IMR-90 (cell line): Measurements from ENCODE around the gene MRPL19. TPM values are rescaled to one million over a fixed set of nuclear protein-coding genes. Genes with fewer than 3 reads are reported as not detected.

Source experiments
- ATAC-seq: fragments of 200-7000 bp; cut with Tn5 transposase; 2 replicates; pipeline ENCODE4 v1.9.1; 2020; ENCODE audit warnings: low read depth, mild to moderate bottlenecking, moderate library complexity
- BruUV-seq: library from RNA; stranded (reverse); fragments of 400-500 nt; replicated peaks from 2 replicates; lab custom pipeline; 2021; lab: Mats Ljungman, UMichigan
- CTCF ChIA-PET: fragments of 300-600 bp; formaldehyde crosslinking; extraction: SDS; loops from one replicate; lab custom pipeline; 2021; ENCODE audit warnings: antibody characterized with exemption; lab: Yijun Ruan, JAX
- POLR2A ChIA-PET: fragments of 300-600 bp; sonication (Branson Sonifier 250); formaldehyde crosslinking; loops from one replicate; lab custom pipeline; 2022; ENCODE audit warnings: antibody characterized with exemption; ENCODE audit not compliant: unreplicated experiment; lab: Charles Lee
- DNase-seq: peaks from one replicate; pipeline ENCODE4 v3.0.0; 2013
- H2AFZ ChIP-seq: replicated peaks from 2 replicates; pipeline ENCODE3; 2013; ENCODE audit warnings: low read length, mild to moderate bottlenecking; ENCODE audit not compliant: poor library complexity
- H2AK5ac ChIP-seq: 2 replicates; pipeline ENCODE4 v1.6.1; 2013; ENCODE audit warnings: low read depth, low read length, inconsistent platforms
- H2AK9ac ChIP-seq: replicated peaks from 2 replicates; pipeline ENCODE3; 2013; ENCODE audit warnings: mild to moderate bottlenecking, low read depth, low read length, moderate library complexity; ENCODE audit not compliant: poor library complexity
- H2BK120ac ChIP-seq: 2 replicates; pipeline ENCODE4 v1.6.1; 2013; ENCODE audit warnings: low read depth, low read length, inconsistent platforms
- H2BK15ac ChIP-seq: 3 replicates; pipeline ENCODE4 v1.6.1; 2013; ENCODE audit warnings: low read depth, low read length, inconsistent platforms
- H2BK20ac ChIP-seq: 2 replicates; pipeline ENCODE4 v1.6.1; 2013; ENCODE audit warnings: low read depth, mild to moderate bottlenecking, inconsistent platforms, low read length, moderate library complexity
- H2BK5ac ChIP-seq: 2 replicates; pipeline ENCODE4 v1.6.1; 2013; ENCODE audit warnings: mild to moderate bottlenecking, low read depth, low read length, inconsistent platforms; ENCODE audit not compliant: poor library complexity, severe bottlenecking
- H3K14ac ChIP-seq: replicated peaks from 2 replicates; pipeline ENCODE4 v1.6.1; 2013; ENCODE audit warnings: low read depth, low read length, inconsistent platforms
- H3K18ac ChIP-seq: 2 replicates; pipeline ENCODE4 v1.6.1; 2013; ENCODE audit warnings: low read depth, low read length, control low read depth
- H3K23ac ChIP-seq: 2 replicates; pipeline ENCODE4 v1.6.1; 2013; ENCODE audit warnings: low read depth, low read length, inconsistent platforms
- H3K27ac ChIP-seq: 2 replicates; pipeline ENCODE4 v1.5.1; 2013; ENCODE audit warnings: mild to moderate bottlenecking, control low read depth, low read length; ENCODE audit not compliant: insufficient read depth
- H3K27me3 ChIP-seq: 2 replicates; pipeline ENCODE4 v1.6.1; 2013; ENCODE audit warnings: low read length; ENCODE audit not compliant: control insufficient read depth, insufficient read depth
- H3K36me3 ChIP-seq: 2 replicates; pipeline ENCODE4 v1.6.1; 2013; ENCODE audit warnings: low read length, mixed read lengths; ENCODE audit not compliant: control insufficient read depth, insufficient read depth
- H3K4ac ChIP-seq: 2 replicates; pipeline ENCODE4 v1.6.1; 2013; ENCODE audit warnings: low read depth, low read length, inconsistent platforms
- H3K4me1 ChIP-seq: 2 replicates; pipeline ENCODE4 v1.6.1; 2013; ENCODE audit warnings: low read length, mixed read lengths; ENCODE audit not compliant: control insufficient read depth, insufficient read depth
- H3K4me2 ChIP-seq: 2 replicates; pipeline ENCODE4 v1.6.1; 2013; ENCODE audit warnings: low read depth, mild to moderate bottlenecking, control low read depth, low read length, moderate library complexity
- H3K4me3 ChIP-seq: 2 replicates; pipeline ENCODE4 v1.5.1; 2013; ENCODE audit warnings: low read depth, mild to moderate bottlenecking, control low read depth, low read length, moderate library complexity; ENCODE audit not compliant: insufficient read depth
- H3K56ac ChIP-seq: 2 replicates; pipeline ENCODE4 v1.6.1; 2013; ENCODE audit warnings: low read length, inconsistent platforms; ENCODE audit not compliant: insufficient read depth; ENCODE audit errors: extremely low read depth
- H3K79me1 ChIP-seq, 2 experiments: 2 replicates each; pipeline ENCODE4 v1.6.1; 2013; ENCODE audit warnings: low read length in 2 of 2, inconsistent platforms in 1 of 2, low read depth in 1 of 2
- H3K9ac ChIP-seq: 2 replicates; pipeline ENCODE4 v1.6.1; 2013; ENCODE audit warnings: low read depth, low read length, control low read depth
- H3K9me1 ChIP-seq: 2 replicates; pipeline ENCODE4 v1.6.1; 2013; ENCODE audit warnings: low read length, inconsistent platforms; ENCODE audit not compliant: insufficient read depth
- H3K9me3 ChIP-seq: 2 replicates; pipeline ENCODE4 v1.6.1; 2013; ENCODE audit warnings: low read length; ENCODE audit not compliant: control insufficient read depth, insufficient read depth
- H4K20me1 ChIP-seq: 2 replicates; pipeline ENCODE4 v1.6.1; 2013; ENCODE audit warnings: low read length, inconsistent platforms; ENCODE audit not compliant: insufficient read depth
- H4K5ac ChIP-seq: 2 replicates; pipeline ENCODE4 v1.6.1; 2013; ENCODE audit warnings: mild to moderate bottlenecking, low read depth, low read length, control low read depth
- H4K8ac ChIP-seq, 2 experiments: 2 replicates each; pipeline ENCODE4 v1.6.1; 2013; ENCODE audit warnings: low read depth in 2 of 2, low read length in 2 of 2, control low read depth in 1 of 2, inconsistent platforms in 1 of 2
- H4K91ac ChIP-seq: 2 replicates; pipeline ENCODE4 v1.6.1; 2013; ENCODE audit warnings: low read depth, low read length, inconsistent platforms; ENCODE audit not compliant: insufficient read depth
- BHLHE40 ChIP-seq: fragments of 150-350 bp; IDR thresholded peaks from 2 replicates; pipeline ENCODE4 v1.6.1; 2016; ENCODE audit warnings: mild to moderate bottlenecking, low read depth, low read length
- CEBPB ChIP-seq: IDR thresholded peaks from 2 replicates; pipeline ENCODE4 v1.6.1; 2012; ENCODE audit warnings: low read depth, low read length, improper control_type of control experiment
- FOS ChIP-seq: fragments of 150-350 bp; IDR thresholded peaks from 2 replicates; pipeline ENCODE4 v1.6.1; 2016; ENCODE audit warnings: low read depth, low read length
- MAFK ChIP-seq: IDR thresholded peaks from 2 replicates; pipeline ENCODE4 v1.6.1; 2012; ENCODE audit warnings: low read depth, low read length, improper control_type of control experiment
- NFE2L2 ChIP-seq: fragments of 150-350 bp; IDR thresholded peaks from 2 replicates; pipeline ENCODE4 v1.6.1; 2016; ENCODE audit warnings: low read depth, mild to moderate bottlenecking, low read length
- RFX5 ChIP-seq: IDR thresholded peaks from 2 replicates; pipeline ENCODE4 v1.8.0; 2012; ENCODE audit warnings: low read depth, mild to moderate bottlenecking, low read length, moderate library complexity
- SMC3 ChIP-seq: fragments of 150-350 bp; IDR thresholded peaks from 2 replicates; pipeline ENCODE4 v1.6.1; 2016; ENCODE audit warnings: low read depth, mild to moderate bottlenecking, antibody characterized with exemption, low read length, moderate library complexity
- WGBS, 2 experiments: methylation state at CpG; one replicate each; pipeline versions ENCODE4 v1.1.5 to v1.1.7; 2013; ENCODE audit warnings: missing lambda C conversion rate in 2 of 2; ENCODE audit not compliant: insufficient read length in 1 of 2; ENCODE audit errors: extremely low coverage in 2 of 2; 5-methylcytosine and 5-hydroxymethylcytosine counted together
- dilution Hi-C: fragments of 300-500 bp; cut with HindIII; formaldehyde crosslinking; loops from one replicate; pipeline ENCODE4 v1.14.3; 2018; ENCODE audit warnings: low sequenced_read_pairs; ENCODE audit not compliant: unreplicated experiment
- in situ Hi-C: fragments of 300-500 bp; cut with MboI; formaldehyde crosslinking; loops from 3 replicates; pipeline ENCODE4 v1.14.3; 2019; ENCODE audit warnings: low sequenced_read_pairs, inconsistent platforms, mixed read lengths
- intact Hi-C: fragments of 100-400 bp; cut with micrococcal nuclease; formaldehyde crosslinking; loops from 2 replicates; pipeline ENCODE4 v1.10.0; 2022
- polyA plus RNA-seq, 3 experiments: library from polyadenylated mRNA; depleted of rRNA; stranded (reverse); fragments of >200 nt; gene quantifications; 2 replicates each; pipeline ENCODE4 v1.2.3, GENCODE V29; 2012; ENCODE audit warnings: low replicate concordance in 1 of 3
- total RNA-seq: library from RNA; depleted of rRNA; stranded (reverse); fragments of >200 nt; gene quantifications from 2 replicates; pipeline ENCODE4 v1.2.3, GENCODE V29; 2012
- TF ChIP-seq, protein P1 (sequence below): conservative IDR thresholded peaks from 2 replicates; pipeline ENCODE4 v1.5.1; 2012; ENCODE audit warnings: mild to moderate bottlenecking, low read depth, low read length, improper control_type of control experiment

Gene MRPL19
- total and polyA plus RNA-seq, 2 of the 4 experiments (the other 2 are of a cell fraction) = 24.8 to 28.5 TPM

DNA sequence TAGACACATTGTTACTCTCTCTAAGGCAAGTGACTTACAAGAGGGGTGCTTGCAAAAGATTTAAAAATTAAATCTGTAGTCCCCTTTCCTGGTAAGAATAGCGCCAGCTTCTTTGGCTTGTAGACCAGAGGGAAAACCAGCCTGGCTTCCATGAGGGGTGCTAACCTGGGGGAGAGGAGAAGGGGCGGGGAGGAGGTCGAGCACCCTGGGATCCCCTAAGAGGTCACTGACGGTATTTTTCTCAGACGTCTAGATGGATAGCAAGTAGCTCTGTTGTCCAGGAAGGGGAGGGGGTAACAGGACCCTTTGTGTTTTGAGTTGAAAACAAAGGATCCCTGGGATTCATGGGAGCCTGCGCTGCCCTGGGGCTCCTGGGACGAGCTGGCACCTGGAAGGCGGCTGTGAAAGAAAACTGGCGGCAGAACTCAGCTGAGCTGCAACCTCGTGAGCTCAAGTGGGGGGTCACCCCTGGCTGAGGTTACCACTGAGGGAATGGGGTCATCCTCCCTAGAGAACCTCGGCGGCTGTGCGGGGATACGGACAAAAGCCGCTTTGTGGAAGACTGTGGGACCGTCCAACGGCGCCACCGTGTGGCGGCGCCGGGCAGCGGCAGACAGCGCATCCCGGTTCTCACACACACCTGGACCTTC is 37.8 kb upstream of the MRPL19 start (continued):
- TF ChIP-seq BHLHE40 = no peak
- TF ChIP-seq SMC3 = peak; percentile 98

DNA sequence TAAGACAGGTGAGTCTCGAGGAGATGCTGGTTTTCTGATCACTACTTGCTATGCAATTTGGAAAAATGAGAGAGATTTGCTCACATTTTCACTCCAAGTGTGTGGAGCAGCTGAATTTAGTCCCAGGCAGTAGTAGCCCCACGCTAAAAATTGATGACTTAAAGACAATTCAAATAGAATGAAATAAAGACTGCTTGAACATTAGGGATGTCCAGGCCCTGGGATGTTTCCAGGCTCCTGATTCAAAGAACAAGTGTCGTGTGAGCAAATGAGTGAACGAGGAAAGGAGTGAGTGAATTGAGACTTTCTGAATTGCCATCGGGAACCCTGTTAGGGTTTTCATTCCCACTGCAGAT is 37.3 kb upstream of the MRPL19 start:
- Histone ChIP-seq H2BK120ac (no peak overlapping the region), H3K4me2 (no peak overlapping the region)
- in situ Hi-C loops = loop anchor here (5.0 to 25.0 kb wide), 5 partner anchors 47 to 922 kb away; partner anchors contain the start of gene EVA1A

More for the DNA sequence above, 37.3 kb upstream of the MRPL19 start:
- Histone ChIP-seq H3K9me3 (no peaks in the 10 kb centered on the region), H4K20me1 (no peaks in the 10 kb centered on the region), H3K4me1 (peaks cover 13% of the 10 kb centered on the region), H2AFZ (peak overlapping the region; percentile 92), H3K27ac (no peak overlapping the region), H2AK5ac (no peak overlapping the region), H3K79me1 (peaks cover 0 to 15% of the 10 kb centered on the region in 2 experiments; a peak in 2 of 4 replicates), H3K9me1 (peaks cover 19% of the 10 kb centered on the region), H2BK5ac (no peak overlapping the region), H3K23ac (no peak overlapping the region), H3K4me3 (no peak overlapping the region), H3K18ac (no peak overlapping the region), H3K36me3 (no peaks in the 10 kb centered on the region), H3K4ac (no peak overlapping the region), H2AK9ac (no peak overlapping the region), H4K91ac (no peak overlapping the region), H4K8ac (no peak overlapping the region), H2BK15ac (no peak overlapping the region), H3K9ac (no peak overlapping the region), H3K27me3 (peaks cover 24% of the 10 kb centered on the region), H2BK20ac (no peak overlapping the region), H3K56ac (no peak overlapping the region), H4K5ac (no peak overlapping the region), H3K14ac (no peak overlapping the region)
- DNase-seq (no peak), ATAC-seq (no peak)
- intact Hi-C loops = loop anchor here (1.0 to 5.0 kb wide), 3 partner anchors 144 to 692 kb away; partner anchors contain the start of gene TACR1
- dilution Hi-C loops = no loop called here
- TF ChIP-seq FOS (no peak), CEBPB (no peak), MAFK (no peak), RFX5 (no peak), NFE2L2 (no peak), BHLHE40 (no peak)
- TF ChIP-seq, protein P1, sequence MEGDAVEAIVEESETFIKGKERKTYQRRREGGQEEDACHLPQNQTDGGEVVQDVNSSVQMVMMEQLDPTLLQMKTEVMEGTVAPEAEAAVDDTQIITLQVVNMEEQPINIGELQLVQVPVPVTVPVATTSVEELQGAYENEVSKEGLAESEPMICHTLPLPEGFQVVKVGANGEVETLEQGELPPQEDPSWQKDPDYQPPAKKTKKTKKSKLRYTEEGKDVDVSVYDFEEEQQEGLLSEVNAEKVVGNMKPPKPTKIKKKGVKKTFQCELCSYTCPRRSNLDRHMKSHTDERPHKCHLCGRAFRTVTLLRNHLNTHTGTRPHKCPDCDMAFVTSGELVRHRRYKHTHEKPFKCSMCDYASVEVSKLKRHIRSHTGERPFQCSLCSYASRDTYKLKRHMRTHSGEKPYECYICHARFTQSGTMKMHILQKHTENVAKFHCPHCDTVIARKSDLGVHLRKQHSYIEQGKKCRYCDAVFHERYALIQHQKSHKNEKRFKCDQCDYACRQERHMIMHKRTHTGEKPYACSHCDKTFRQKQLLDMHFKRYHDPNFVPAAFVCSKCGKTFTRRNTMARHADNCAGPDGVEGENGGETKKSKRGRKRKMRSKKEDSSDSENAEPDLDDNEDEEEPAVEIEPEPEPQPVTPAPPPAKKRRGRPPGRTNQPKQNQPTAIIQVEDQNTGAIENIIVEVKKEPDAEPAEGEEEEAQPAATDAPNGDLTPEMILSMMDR = no peak
- POLR2A ChIA-PET = no interaction called here
- BruUV-seq = no TSS peak
- no CpG with 5 or more reads among the region's 5 CpGs for WGBS, 2 experiments
- CTCF ChIA-PET = interaction anchor here (0.6 to 3.5 kb wide), 7 partner anchors 11 to 189 kb away, joined by 3 to 36 read pairs (median 4); no protein-coding TSS in a partner anchor
